ENCODE data around the gene SLC5A2. TPM values are rescaled to one million over a fixed set of nuclear protein-coding genes. Genes with fewer than 3 reads are reported as not detected.
"Not testable (repeated sequence)": the region's sequence is repeated elsewhere in the genome, so short reads cannot be mapped to it uniquely, and the experiment has no call there.

Gene SLC5A2
- total RNA-seq, 1 donor from 2014 or later = 3.1 TPM

DNA sequence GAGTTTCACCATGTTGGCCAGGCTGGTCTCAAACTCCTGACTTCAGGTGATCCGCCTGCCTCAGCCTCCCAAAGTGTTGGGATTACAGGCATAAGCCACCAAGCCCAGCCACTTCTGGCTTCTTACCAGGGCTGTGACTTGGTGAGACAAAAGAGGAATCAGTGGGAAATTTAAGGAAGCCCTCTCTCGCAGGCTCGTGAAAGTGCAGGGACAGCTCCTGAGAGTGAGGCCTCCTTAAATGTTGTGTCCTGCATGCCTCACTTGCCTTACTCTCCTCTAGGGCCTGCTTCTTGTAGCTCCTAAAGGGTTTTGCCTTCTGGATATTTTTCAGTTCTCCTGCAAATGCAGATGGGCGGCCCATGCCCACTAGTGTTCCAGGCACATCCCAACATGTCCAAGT lies 50.0 kb downstream of the SLC5A2 start:
- TF ChIP-seq CTCF (IDR thresholded peaks at IDR 0.05) = no peak
- ATAC-seq (no peak), DNase-seq (no peak)
- Histone ChIP-seq H3K4me1 (no peaks in the 10 kb centered on the region), H3K27ac (no peak overlapping the region), H3K9me3 (no peaks in the 10 kb centered on the region), H3K27me3 (peaks cover 16% of the 10 kb centered on the region), H3K36me3 (no peaks in the 10 kb centered on the region), H3K4me3 (no peak overlapping the region)
- intact Hi-C loops (cut with DNase I) = no loop called here

DNA sequence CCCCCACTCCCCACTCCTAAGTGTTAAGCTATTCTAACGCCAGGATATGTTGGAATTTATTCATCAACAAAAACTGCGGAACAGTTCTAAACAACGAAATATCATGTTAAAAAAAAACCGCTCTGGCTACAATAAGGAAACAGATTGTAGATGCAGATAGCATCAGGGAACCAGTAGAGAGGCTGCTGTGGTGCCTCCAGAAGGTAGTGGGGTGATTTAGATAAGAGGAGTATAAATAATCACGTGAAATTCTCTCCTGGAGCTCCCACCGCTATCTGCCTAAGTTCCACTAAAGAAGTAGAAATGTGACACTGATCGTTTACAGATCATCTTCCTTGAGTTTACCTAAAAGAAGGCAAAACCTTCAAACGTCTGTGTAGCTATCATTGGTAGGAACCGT lies 52.8 kb downstream of the SLC5A2 start:
- Histone ChIP-seq H3K4me3 (no peak overlapping the region), H3K9me3 (no peaks in the 10 kb centered on the region), H3K4me1 (no peaks in the 10 kb centered on the region), H3K27me3 (peaks cover 22% of the 10 kb centered on the region), H3K27ac (no peak overlapping the region), H3K36me3 (no peaks in the 10 kb centered on the region)
- intact Hi-C loops (cut with DNase I) = no loop called here
- DNase-seq = no peak
- TF ChIP-seq CTCF (IDR thresholded peaks at IDR 0.05) = no peak
- ATAC-seq = no peak

GRCh38 chr16:31536804-31537361 lies 54.0 kb downstream of the SLC5A2 start:
- DNase-seq (no peak), ATAC-seq (peak; percentile 60)
- peaks cover 22% of the 10 kb centered on the region for H3K27me3 ChIP-seq
- no peaks in the 10 kb centered on the region for H3K9me3 ChIP-seq
- intact Hi-C loops (cut with DNase I) = no loop called here
- peak overlapping the region; percentile 42 for H3K4me3 ChIP-seq
- TF ChIP-seq CTCF (IDR thresholded peaks at IDR 0.05) = no peak
- H3K4me1 ChIP-seq = no peaks in the 10 kb centered on the region
- no peak overlapping the region for H3K27ac ChIP-seq
- H3K36me3 ChIP-seq = no peaks in the 10 kb centered on the region

DNA sequence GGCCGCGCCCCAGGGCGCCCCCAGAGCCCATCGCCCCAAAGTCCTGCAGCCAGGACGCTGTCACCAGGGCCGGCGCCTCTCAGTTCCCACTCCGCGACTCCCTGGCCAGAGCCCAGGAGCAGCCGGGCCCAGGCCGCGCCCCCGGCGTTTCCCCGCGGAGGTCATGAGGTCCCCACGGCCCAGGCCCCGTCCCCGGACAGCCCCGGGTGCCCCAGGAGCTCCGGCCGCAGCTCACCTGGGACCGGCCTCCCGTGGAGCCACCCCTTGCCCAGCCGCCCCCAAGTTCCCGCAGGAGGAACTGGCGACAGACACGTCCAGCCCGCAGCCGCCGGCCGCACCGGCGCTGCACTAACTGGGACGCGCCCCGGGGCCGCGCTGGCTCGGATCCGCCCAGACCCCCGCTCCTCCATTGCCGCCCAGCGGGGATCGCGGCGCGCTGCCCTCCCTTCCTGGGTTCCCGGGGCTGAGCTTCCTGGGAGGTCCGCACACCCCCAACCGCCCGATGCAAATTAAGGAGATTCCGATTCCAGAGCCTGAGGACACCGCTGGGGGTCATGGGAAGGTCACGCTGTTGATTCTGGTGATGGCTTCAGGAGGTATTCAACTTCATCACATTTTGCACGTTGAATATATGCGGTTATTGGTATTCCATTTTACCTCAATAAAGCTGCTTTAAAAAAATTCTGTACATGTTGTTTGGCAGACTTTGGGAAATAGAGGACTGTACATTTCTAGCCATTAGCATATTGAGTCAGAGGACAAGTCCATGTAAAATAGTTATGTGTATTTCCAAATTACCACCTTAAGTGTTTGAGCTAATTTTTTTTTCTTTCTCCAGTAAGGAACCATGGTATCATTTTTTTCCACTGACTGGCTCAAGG lies 54.7 kb downstream of the SLC5A2 start:
- Histone ChIP-seq H3K36me3 (no peaks in the 10 kb centered on the region), H3K4me3 (peak overlapping the region; percentile 42), H3K27ac (no peak overlapping the region), H3K27me3 (peaks cover 22% of the 10 kb centered on the region), H3K4me1 (no peaks in the 10 kb centered on the region), H3K9me3 (no peaks in the 10 kb centered on the region)
- intact Hi-C loops (cut with DNase I) = no loop called here
- ATAC-seq (peak; percentile 87), DNase-seq (peak; percentile 74)
- no peak for TF ChIP-seq CTCF (IDR thresholded peaks at IDR 0.05)

DNA sequence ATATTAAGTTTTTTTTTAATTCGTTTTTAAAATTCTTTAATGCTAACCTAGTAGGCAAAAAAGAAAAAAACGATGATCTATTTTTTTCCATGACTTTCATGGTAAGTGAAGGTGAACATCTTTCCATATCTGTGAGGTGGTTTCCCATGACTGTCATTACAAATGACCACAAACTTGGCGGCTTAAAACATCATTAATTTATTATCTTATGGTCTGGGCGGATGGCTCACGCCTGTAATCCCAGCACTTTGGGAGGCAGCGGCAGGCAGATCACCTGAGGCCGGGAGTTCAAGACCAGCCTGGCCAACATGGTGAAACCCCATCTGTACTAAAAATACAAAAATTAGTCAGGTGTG lies 55.3 kb downstream of the SLC5A2 start:
- ATAC-seq; H3K4me1 ChIP-seq; DNase-seq; H3K9me3 ChIP-seq; H3K4me3 ChIP-seq; H3K36me3 ChIP-seq; H3K27ac ChIP-seq; intact Hi-C loops (cut with DNase I): not testable (repeated sequence)
- peaks cover 22% of the 10 kb centered on the region for H3K27me3 ChIP-seq

GRCh38 chr16:31539762-31540161 lies 56.8 kb downstream of the SLC5A2 start:
- H3K4me1 ChIP-seq; ATAC-seq; DNase-seq; H3K36me3 ChIP-seq; H3K4me3 ChIP-seq; intact Hi-C loops (cut with DNase I); H3K27ac ChIP-seq; H3K9me3 ChIP-seq: not testable (repeated sequence)
- peaks cover 22% of the 10 kb centered on the region for H3K27me3 ChIP-seq

Other genes starting within 250 kb of the SLC5A2 start
- 44.8 TPM for gene ITGAM, start 223.1 kb upstream of the SLC5A2 start, total RNA-seq
- 184 TPM for gene ITGAX, start 127.9 kb upstream of the SLC5A2 start, total RNA-seq
- 0.20 TPM for gene ITGAD, start 89.8 kb upstream of the SLC5A2 start, total RNA-seq
- not detected for gene COX6A2, start 54.8 kb upstream of the SLC5A2 start, total RNA-seq
- 0.84 TPM for gene ZNF843, start 40.3 kb upstream of the SLC5A2 start, total RNA-seq
- 10.8 TPM for gene ARMC5, start 23.6 kb upstream of the SLC5A2 start, total RNA-seq
- gene TGFB1I1, start 11.0 kb upstream of the SLC5A2 start, total RNA-seq = 49.9 TPM
- gene RUSF1, start 25.3 kb downstream of the SLC5A2 start, total RNA-seq = 62.8 TPM
- not detected for gene AHSP, start 44.8 kb downstream of the SLC5A2 start, total RNA-seq

Measured in upper lobe of right lung (tissue), 1 donor.